Breast epithelium (tissue), 4 donors: ENCODE results near the gene CD93. TPM values are rescaled to one million over a fixed set of nuclear protein-coding genes. Genes with fewer than 3 reads are reported as not detected.

ENCODE experiments used
- DNase-seq, 2 donors: peaks; one replicate each; pipeline ENCODE4 v3.0.0-alpha.2; 2019; ENCODE audit warnings: low spot score in 2 of 2
- H3K27ac ChIP-seq, 2 donors: fragments of 200-600 bp; sonication (generic) in 1 of 2; one replicate each; pipeline ENCODE4 v1.5.1; 2016 to 2019; ENCODE audit warnings: mild to moderate bottlenecking in 1 of 2
- H3K27me3 ChIP-seq, 2 donors: fragments of 200-600 bp; sonication (generic) in 1 of 2; one replicate each; pipeline versions ENCODE4 v1.5.1 to v1.6.0; 2017 to 2019; ENCODE audit warnings: control low read depth in 1 of 2, mild to moderate bottlenecking in 1 of 2
- H3K36me3 ChIP-seq: fragments of 200-600 bp; one replicate; pipeline ENCODE4 v1.5.1; 2019
- H3K4me1 ChIP-seq, 2 donors: fragments of 200-600 bp; sonication (generic); one replicate each; pipeline ENCODE4 v1.5.1; 2016 to 2019; ENCODE audit warnings: control low read depth in 1 of 2
- H3K4me3 ChIP-seq, 3 donors: fragments of 200-600 bp; sonication (generic); 1 replicate in 2 of 3; 2 replicates in 1 of 3; pipeline ENCODE4 v1.5.1; 2016 to 2019; ENCODE audit warnings: mild to moderate bottlenecking in 3 of 3, moderate library complexity in 2 of 3
- H3K9me3 ChIP-seq, 2 donors: fragments of 200-600 bp; sonication (generic) in 1 of 2; one replicate each; pipeline ENCODE4 v1.5.1; 2016 to 2019; ENCODE audit warnings: control low read depth in 1 of 2
- POLR2A ChIP-seq: fragments of 450-650 bp; IDR thresholded peaks from one replicate; pipeline ENCODE4 v1.6.1; 2016; ENCODE audit warnings: antibody characterized with exemption, mild to moderate bottlenecking, moderate library complexity
- POLR2AphosphoS5 ChIP-seq, 3 donors: sonication (generic); formaldehyde crosslinking; IDR thresholded peaks; one replicate each; pipeline ENCODE4 v1.6.1; 2017; ENCODE audit warnings: antibody characterized with exemption in 3 of 3
- intact Hi-C: fragments of 100-400 bp; cut with DNase I; formaldehyde crosslinking; loops from one replicate; pipeline ENCODE4 v1.15.1; 2023; ENCODE audit warnings: low total_unique reads
- total RNA-seq, 3 donors: library from RNA; depleted of rRNA; stranded (reverse); fragments of >200 nt; gene quantifications; one replicate each; pipeline ENCODE4 v1.1.0, GENCODE V29; 2016
- TF ChIP-seq, protein P1 (sequence below), 3 donors: fragments of 450-650 bp; IDR thresholded peaks; one replicate each; pipeline ENCODE4 v1.5.1; 2016 to 2017; ENCODE audit warnings: antibody characterized with exemption in 3 of 3, mild to moderate bottlenecking in 3 of 3, moderate library complexity in 3 of 3

CD93 gene
- total RNA-seq, 3 donors from 2014 or later, result 19.2 to 64.9 (median 36.5) TPM

GRCh38 chr20:23052904-23053303, 33.2 kb downstream of the CD93 start:
- Histone ChIP-seq H3K9me3 (no peaks in the 10 kb centered on the region), H3K27me3 (peaks cover 0 to 4% of the 10 kb centered on the region in 2 donors), H3K4me3 (no peak overlapping the region), H3K36me3 (no peaks in the 10 kb centered on the region), H3K4me1 (peaks cover 0 to 4% of the 10 kb centered on the region in 2 donors), H3K27ac (no peak overlapping the region)
- intact Hi-C loops, result no loop called here
- TF ChIP-seq POLR2AphosphoS5 (IDR thresholded peaks at IDR 0.05), result no peak
- TF ChIP-seq, protein P1, sequence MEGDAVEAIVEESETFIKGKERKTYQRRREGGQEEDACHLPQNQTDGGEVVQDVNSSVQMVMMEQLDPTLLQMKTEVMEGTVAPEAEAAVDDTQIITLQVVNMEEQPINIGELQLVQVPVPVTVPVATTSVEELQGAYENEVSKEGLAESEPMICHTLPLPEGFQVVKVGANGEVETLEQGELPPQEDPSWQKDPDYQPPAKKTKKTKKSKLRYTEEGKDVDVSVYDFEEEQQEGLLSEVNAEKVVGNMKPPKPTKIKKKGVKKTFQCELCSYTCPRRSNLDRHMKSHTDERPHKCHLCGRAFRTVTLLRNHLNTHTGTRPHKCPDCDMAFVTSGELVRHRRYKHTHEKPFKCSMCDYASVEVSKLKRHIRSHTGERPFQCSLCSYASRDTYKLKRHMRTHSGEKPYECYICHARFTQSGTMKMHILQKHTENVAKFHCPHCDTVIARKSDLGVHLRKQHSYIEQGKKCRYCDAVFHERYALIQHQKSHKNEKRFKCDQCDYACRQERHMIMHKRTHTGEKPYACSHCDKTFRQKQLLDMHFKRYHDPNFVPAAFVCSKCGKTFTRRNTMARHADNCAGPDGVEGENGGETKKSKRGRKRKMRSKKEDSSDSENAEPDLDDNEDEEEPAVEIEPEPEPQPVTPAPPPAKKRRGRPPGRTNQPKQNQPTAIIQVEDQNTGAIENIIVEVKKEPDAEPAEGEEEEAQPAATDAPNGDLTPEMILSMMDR (IDR thresholded peaks at IDR 0.05), result no peak
- no peak for TF ChIP-seq POLR2A
- no peak for DNase-seq

- H3K36me3 ChIP-seq, result no peaks in the 10 kb centered on the region
Observed at GRCh38 chr20:23050847-23051627, 35.1 kb downstream of the CD93 start.

DNA sequence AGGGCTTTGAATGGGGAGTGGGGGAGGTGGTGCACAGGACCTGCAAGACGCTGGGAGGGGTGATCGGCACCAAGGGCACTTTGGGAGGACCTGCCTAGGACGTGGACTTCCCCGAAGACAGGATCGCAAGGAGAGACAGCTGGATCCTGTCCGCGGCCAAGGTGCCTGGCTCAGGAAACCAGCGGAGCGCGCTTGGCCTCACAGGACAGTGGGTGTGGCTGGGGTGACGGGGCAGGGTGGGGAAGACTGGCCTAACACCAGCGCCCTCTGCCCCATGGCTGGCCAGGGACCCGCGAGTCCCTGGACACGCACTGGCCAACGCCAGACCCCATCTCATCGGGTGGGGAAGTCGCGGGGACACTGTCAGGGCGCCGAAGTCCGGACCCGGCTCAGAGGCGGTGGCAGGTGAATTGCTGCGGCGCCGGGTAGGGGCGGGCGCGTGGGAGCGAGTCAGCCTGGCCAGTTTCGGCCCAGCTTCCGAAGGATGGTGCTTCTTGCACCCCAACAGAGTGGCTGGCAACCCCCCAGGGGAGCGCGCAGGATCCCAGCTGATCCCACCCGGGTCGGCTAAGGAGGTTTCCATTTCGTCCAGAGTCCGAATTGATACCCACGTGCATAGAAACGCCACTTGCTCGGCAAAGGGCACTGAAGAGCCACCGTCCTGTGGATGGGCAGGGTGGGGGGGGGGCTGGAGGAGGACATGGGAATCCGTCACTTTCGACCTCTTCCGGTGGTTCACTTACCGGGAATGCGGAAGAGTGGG, 35.9 kb downstream of the CD93 start:
- intact Hi-C loops, result no loop called here
- DNase-seq, result peak in 1 of 2 donors; percentile 65
- TF ChIP-seq POLR2A (no peak), POLR2AphosphoS5 (IDR thresholded peaks at IDR 0.05) (no peak)
- TF ChIP-seq, protein P1 (IDR thresholded peaks at IDR 0.05), result no peak
- H3K4me3 ChIP-seq, result peak overlapping the region; percentile 57 to 83 (median 63)
- no peaks in the 10 kb centered on the region for H3K36me3 ChIP-seq
- H3K27ac ChIP-seq, result peak overlapping the region; percentile 61 to 90
- peaks cover 0 to 10% of the 10 kb centered on the region in 2 donors for H3K27me3 ChIP-seq
- H3K4me1 ChIP-seq, result peaks cover 0 to 4% of the 10 kb centered on the region in 2 donors
- no peaks in the 10 kb centered on the region for H3K9me3 ChIP-seq

More at GRCh38 chr20:23050847-23051627, 35.1 kb downstream of the CD93 start:
- Histone ChIP-seq H3K9me3 (no peaks in the 10 kb centered on the region), H3K4me1 (peaks cover 0 to 4% of the 10 kb centered on the region in 2 donors), H3K27me3 (peaks cover 0 to 10% of the 10 kb centered on the region in 2 donors), H3K4me3 (peak overlapping the region; percentile 57 to 83 (median 63)), H3K27ac (peak overlapping the region; percentile 61 to 90)
- TF ChIP-seq POLR2A (no peak), POLR2AphosphoS5 (IDR thresholded peaks at IDR 0.05) (peak in 1 of 3 donors; percentile 31)
- TF ChIP-seq, protein P1 (IDR thresholded peaks at IDR 0.05), result peak in 2 of 3 donors; percentile 37 to 56
- intact Hi-C loops, result no loop called here
- DNase-seq, result peak in 1 of 2 donors; percentile 63

DNA sequence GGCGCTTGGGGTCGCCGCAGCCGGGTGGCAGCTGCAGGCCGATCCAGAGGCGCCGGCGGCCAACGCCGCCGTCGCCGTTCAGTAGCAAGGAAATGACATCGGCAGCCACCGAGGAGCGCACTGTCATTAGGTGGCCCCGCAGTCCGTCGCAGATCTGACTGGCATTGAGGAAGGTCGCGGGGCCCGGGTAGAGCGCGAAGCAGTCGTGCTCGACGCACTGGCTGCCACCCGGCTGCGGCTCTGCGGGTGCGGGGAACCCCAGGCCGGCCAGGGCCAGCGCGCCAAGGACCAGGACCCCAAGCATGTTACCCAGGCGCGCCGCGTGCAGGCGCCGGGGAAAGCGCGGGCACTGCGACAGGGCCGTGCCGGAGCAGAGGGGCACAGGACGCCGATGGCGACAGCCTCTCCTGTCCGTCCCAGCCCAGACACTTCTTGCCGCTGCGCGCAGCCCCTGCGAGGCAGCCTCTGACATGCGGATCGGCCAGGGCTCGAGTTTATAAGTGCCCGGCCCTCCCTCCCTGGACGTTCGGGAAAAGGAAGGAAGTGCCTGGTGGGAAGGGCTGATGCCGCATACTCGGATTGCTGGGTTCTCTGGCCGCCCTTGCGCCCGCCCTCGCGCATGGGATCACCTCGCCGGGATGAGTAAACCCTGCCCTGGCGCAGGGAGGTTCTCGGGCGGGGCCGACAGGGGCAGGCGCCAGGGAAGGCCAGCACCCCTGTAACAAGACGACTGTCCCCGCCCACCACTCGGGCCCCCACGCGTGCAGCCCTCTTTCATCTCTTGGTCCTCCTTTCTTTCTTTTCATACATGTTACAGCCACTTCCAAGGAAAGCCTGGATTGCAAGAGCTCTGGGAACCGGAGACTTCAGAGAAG, 36.7 kb downstream of the CD93 start, which contains the start of gene THBD:
TSS of gene THBD (minus strand) at position 472 of the 875 bp plus-strand sequence. CDS start at position 304, 168 bp downstream.
- TF ChIP-seq POLR2A, result peak; percentile 19
- TF ChIP-seq, protein P1 (IDR thresholded peaks at IDR 0.05), result no peak
- TF ChIP-seq POLR2AphosphoS5 (IDR thresholded peaks at IDR 0.05), result peak; percentile 11 to 85 (median 81)
- Histone ChIP-seq H3K36me3 (no peaks in the 10 kb centered on the region), H3K4me1 (peaks cover 0 to 4% of the 10 kb centered on the region in 2 donors), H3K9me3 (no peaks in the 10 kb centered on the region), H3K27ac (peak within 1 kb of the TSS; percentile 61 to 90), H3K4me3 (peak within 1 kb of the TSS; percentile 57 to 83 (median 63)), H3K27me3 (peaks cover 0 to 10% of the 10 kb centered on the region in 2 donors)
- peak in 1 of 2 donors; percentile 77 for DNase-seq
- intact Hi-C loops, result no loop called here
